K562 (cell line): ENCODE measurements around the gene DOCK3. TPM values are rescaled to one million over a fixed set of nuclear protein-coding genes. Genes with fewer than 3 reads are reported as not detected.

ENCODE experiments used
- ATAC-seq: fragments of 200-7000 bp; cut with Tn5 transposase; 3 replicates; pipeline ENCODE4 v1.9.1; 2020; ENCODE audit warnings: moderate library complexity
- BruUV-seq: library from RNA; stranded (reverse); fragments of 400-500 nt; replicated peaks from 2 replicates; lab custom pipeline; 2021; lab: Mats Ljungman, UMichigan
- CTCF ChIA-PET: fragments of 300-600 bp; formaldehyde crosslinking; extraction: SDS; loops from one replicate; lab custom pipeline; 2021; ENCODE audit warnings: low intra/inter-chr PET ratio; lab: Yijun Ruan, JAX
- POLR2A ChIA-PET: fragments of 300-600, 350-650 bp; sonication (Branson Sonifier 250); formaldehyde crosslinking; extraction: SDS; loops from one replicate; lab custom pipeline; 2021; ENCODE audit warnings: antibody characterized with exemption, inconsistent platforms; lab: Yijun Ruan, JAX
- DNase-seq, 4 experiments: peaks; one replicate each; pipeline versions ENCODE4 v3.0.0 to v3.0.0-alpha.2; 2011 to 2018; ENCODE audit warnings: low spot score in 3 of 4, mixed read lengths in 3 of 4; ENCODE audit errors: extremely low read depth in 1 of 4
- FAIRE-seq: peaks from 2 replicates; lab custom pipeline; 2011; peaks lifted over from hg19 to GRCh38; lab: Jason Lieb, UNC
- H2AFZ ChIP-seq: 2 replicates; pipeline ENCODE4 v1.6.0; 2011; ENCODE audit warnings: low read depth, low read length, control low read depth, inconsistent platforms
- H3K27ac ChIP-seq: fragments of 200-600 bp; 3 replicates; pipeline ENCODE4 v1.8.0; 2011; ENCODE audit warnings: low read depth, mild to moderate bottlenecking, control low read depth, inconsistent platforms, low read length, moderate library complexity, mixed read lengths; ENCODE audit errors: extremely low read depth
- H3K27me3 ChIP-seq, 2 experiments: fragments of 300-600 bp in 1 of 2; 2 replicates in 1 of 2; 3 replicates in 1 of 2; pipeline versions ENCODE4 v1.6.0 to v1.8.0; 2011; ENCODE audit warnings: inconsistent platforms in 2 of 2, low read length in 2 of 2, mild to moderate bottlenecking in 1 of 2, mixed read lengths in 1 of 2, moderate library complexity in 1 of 2; ENCODE audit not compliant: control insufficient read depth in 2 of 2, insufficient read depth in 2 of 2
- H3K36me3 ChIP-seq: fragments of 300-600 bp; 3 replicates; pipeline ENCODE4 v1.8.0; 2011; ENCODE audit warnings: mild to moderate bottlenecking, low read length, inconsistent platforms; ENCODE audit not compliant: control insufficient read depth, insufficient read depth
- H3K4me1 ChIP-seq, 2 experiments: fragments of 200-600 bp in 1 of 2; replicated peaks in 1 of 2; 2 replicates in 1 of 2; 3 replicates in 1 of 2; pipeline versions ENCODE4 v1.5.1 to v1.8.0; 2011; ENCODE audit warnings: inconsistent platforms in 2 of 2, low read length in 2 of 2, mild to moderate bottlenecking in 1 of 2, mixed read lengths in 1 of 2, moderate library complexity in 1 of 2; ENCODE audit not compliant: control insufficient read depth in 2 of 2, insufficient read depth in 2 of 2
- H3K4me2 ChIP-seq: 2 replicates; pipeline ENCODE4 v1.6.1; 2011; ENCODE audit warnings: low read length, control low read depth, inconsistent platforms, mixed read lengths; ENCODE audit not compliant: insufficient read depth
- H3K4me3 ChIP-seq: fragments of 200-600 bp; sonication (generic), shearing (Covaris generic); 2 replicates; pipeline ENCODE4 v1.5.1; 2016; ENCODE audit warnings: control low read depth, inconsistent platforms
- H3K79me2 ChIP-seq: fragments of 200-600 bp; 3 replicates; pipeline ENCODE4 v1.8.0; 2011; ENCODE audit warnings: low read length, inconsistent platforms; ENCODE audit not compliant: control insufficient read depth, insufficient read depth
- H3K9ac ChIP-seq, 2 experiments: 2 replicates each; pipeline versions ENCODE4 v1.6.0 to v1.6.1; 2011; ENCODE audit warnings: low read depth in 2 of 2, low read length in 2 of 2, control low read depth in 1 of 2, inconsistent platforms in 1 of 2, mild to moderate bottlenecking in 1 of 2, mixed read lengths in 1 of 2; ENCODE audit not compliant: insufficient read depth in 1 of 2
- H3K9me1 ChIP-seq: one replicate; pipeline ENCODE4 v1.6.0; 2011; ENCODE audit warnings: inconsistent platforms, mild to moderate bottlenecking, low read length, moderate library complexity; ENCODE audit not compliant: control insufficient read depth, insufficient read depth
- H3K9me3 ChIP-seq: replicated peaks from 2 replicates; pipeline ENCODE4 v1.5.1; 2011; ENCODE audit warnings: low read depth, low read length, inconsistent platforms; ENCODE audit not compliant: control insufficient read depth, insufficient read depth
- H4K20me1 ChIP-seq: replicated peaks from 2 replicates; pipeline ENCODE4 v1.6.1; 2011; ENCODE audit warnings: low read length, inconsistent platforms, mixed read lengths; ENCODE audit not compliant: control insufficient read depth, insufficient read depth
- BCOR ChIP-seq: fragments of 450-650 bp; IDR thresholded peaks from 2 replicates; pipeline ENCODE4 v1.6.1; 2016
- CEBPZ ChIP-seq: fragments of 150-350 bp; IDR thresholded peaks from 2 replicates; pipeline ENCODE4 v1.6.1; 2014; ENCODE audit warnings: low read depth, mild to moderate bottlenecking, low read length, borderline replicate concordance
- CHD2 ChIP-seq: IDR thresholded peaks from 2 replicates; pipeline ENCODE4 v1.6.1; 2011; ENCODE audit warnings: low read depth, low read length
- CXXC5 ChIP-seq: fragments of 250-450 bp; sonication (Bioruptor Pico); IDR thresholded peaks from 2 replicates; pipeline ENCODE4 v1.8.0; 2022; ENCODE audit warnings: inconsistent platforms, mild to moderate bottlenecking, moderate library complexity
- OTX1 ChIP-seq: fragments of 450-650 bp; formaldehyde crosslinking; IDR thresholded peaks from 2 replicates; pipeline ENCODE4 v1.4.0; 2022; ENCODE audit warnings: mild to moderate bottlenecking
- PBX2 ChIP-seq, 2 experiments: IDR thresholded peaks in 1 of 2; conservative IDR thresholded peaks in 1 of 2; 2 replicates each; pipeline ENCODE4 v1.6.1; 2016; ENCODE audit warnings: low read depth in 2 of 2, mild to moderate bottlenecking in 1 of 2, missing compliant biosample characterization in 1 of 2, missing genetic modification characterization in 1 of 2, moderate library complexity in 1 of 2
- PTRF ChIP-seq: fragments of 450-650 bp; IDR thresholded peaks from 2 replicates; pipeline ENCODE4 v1.6.1; 2016; ENCODE audit warnings: mild to moderate bottlenecking, missing genetic modification characterization, missing compliant biosample characterization
- SOX6 ChIP-seq: fragments of 450-650 bp; IDR thresholded peaks from 2 replicates; pipeline ENCODE4 v1.6.1; 2014; ENCODE audit warnings: mild to moderate bottlenecking
- SUPT5H ChIP-seq: fragments of 450-650 bp; IDR thresholded peaks from 2 replicates; pipeline ENCODE4 v1.6.1; 2016
- ZBTB7A ChIP-seq: IDR thresholded peaks from 2 replicates; pipeline ENCODE4 v1.6.1; 2011; ENCODE audit warnings: low read depth, mild to moderate bottlenecking, low read length, moderate library complexity, borderline replicate concordance; ENCODE audit not compliant: control insufficient read depth
- ZNF134 ChIP-seq: fragments of 250-450 bp; sonication (Bioruptor Pico); conservative IDR thresholded peaks from 2 replicates; pipeline ENCODE4 v1.4.0; 2020
- ZSCAN32 ChIP-seq: fragments of 450-650 bp; formaldehyde crosslinking; IDR thresholded peaks from 2 replicates; pipeline ENCODE4 v1.4.0; 2020; ENCODE audit warnings: mild to moderate bottlenecking, moderate library complexity
- WGBS: fragments of 100-300 bp; shearing (Covaris generic); methylation state at CpG from one replicate; pipeline ENCODE4 v1.1.6; 2016; ENCODE audit warnings: low coverage, mixed read lengths; ENCODE audit not compliant: insufficient coverage; ENCODE audit errors: missing lambda C conversion rate; 5-methylcytosine and 5-hydroxymethylcytosine counted together
- in situ Hi-C: fragments of 300-500 bp; cut with MboI; formaldehyde crosslinking; loops from 4 replicates; pipeline ENCODE4 v1.15.0; 2018; ENCODE audit warnings: inconsistent platforms, mixed read lengths
- intact Hi-C: fragments of 100-400 bp; cut with micrococcal nuclease; formaldehyde crosslinking; loops from 2 replicates; pipeline ENCODE4 v1.14.2; 2022
- polyA plus RNA-seq, 8 experiments: library from polyadenylated mRNA; depleted of rRNA in 4 of 8; stranded (reverse) in 5 of 8; unstranded in 3 of 8; fragments of >200 nt; fragmentation: Nextera tagmentation in 2 of 8; fragmentation: Illumina TruSeq in 1 of 8; extraction: Ambion mirVana in 2 of 8; extraction: Trizol in 1 of 8; gene quantifications; 2 replicates each; pipeline versions ENCODE4 v1.2.1 to v1.2.3, GENCODE V29; 2011 to 2014; ENCODE audit warnings: inconsistent platforms in 1 of 8, missing spikeins in 1 of 8
- total RNA-seq, 7 experiments: library from RNA; depleted of rRNA in 6 of 7; stranded (reverse); fragments of >200 nt in 6 of 7; fragmentation: Illumina TruSeq in 2 of 7; extraction: Trizol in 2 of 7; gene quantifications; 2 replicates each; pipeline versions ENCODE4 v1.2.1 to v1.2.3, GENCODE V29; 2011 to 2021; ENCODE audit warnings: low replicate concordance in 1 of 7

DOCK3 gene
- total and polyA plus RNA-seq, 9 of the 15 experiments (the other 6 are each of a cell fraction or from before 2014, with no cell fraction given), result under 0.01 to 0.03 (median 0.01) TPM; not detected in 4

- TF ChIP-seq CXXC5 (CRISPR knock-in tag), result peak; percentile 41
- TF ChIP-seq, all 486 proteins: peak for 10
Measured at GRCh38 chr3:50674349-50675178, at the start of gene DOCK3 (continued).

GRCh38 chr3:50625231-50626182, 49.2 kb upstream of the DOCK3 start:
- peaks cover 21% of the 10 kb centered on the region for H3K79me2 ChIP-seq
- no peaks in the 10 kb centered on the region for H3K27me3 ChIP-seq
- H3K4me2 ChIP-seq, result no peak overlapping the region
- no peak for TF ChIP-seq SUPT5H
- no peak for TF ChIP-seq ZBTB7A
- no peak for TF ChIP-seq BCOR
- TF ChIP-seq PTRF (tag), result no peak
- TF ChIP-seq SOX6, result no peak
- no peak for TF ChIP-seq ZNF134 (CRISPR knock-in tag)
- TF ChIP-seq OTX1 (CRISPR knock-in tag), result no peak
- TF ChIP-seq ZSCAN32 (CRISPR knock-in tag), result no peak
- no peak for TF ChIP-seq PBX2 (CRISPR knock-in tag; IDR thresholded peaks at IDR 0.05; ENCODE audit: low read depth)
- TF ChIP-seq PBX2 (tag; conservative IDR thresholded peaks at IDR 0.05; ENCODE audit: low read depth), result no peak
- TF ChIP-seq CHD2, result no peak
- TF ChIP-seq CEBPZ, result no peak

More at GRCh38 chr3:50625231-50626182, 49.2 kb upstream of the DOCK3 start:
- no TSS peak for BruUV-seq
- 73% methylated on average over 14 of the region's 18 CpGs for WGBS
- no peaks in the 10 kb centered on the region for H3K9me1 ChIP-seq
- H2AFZ ChIP-seq, result no peak overlapping the region
- ChIA-PET CTCF (no interaction called here), POLR2A (interaction anchor here (0.5 to 0.7 kb wide), 3 partner anchors 9 to 198 kb away, joined by 3 to 4 read pairs (median 3); no protein-coding TSS in a partner anchor)
- ATAC-seq, result no peak
- H3K27ac ChIP-seq, result no peak overlapping the region
- intact Hi-C loops, result no loop called here
- H4K20me1 ChIP-seq, result peaks cover 9% of the 10 kb centered on the region
- H3K4me3 ChIP-seq, result no peak overlapping the region
- in situ Hi-C loops, result loop anchor here (25.0 kb wide), 1 partner anchor 1062 kb away; no protein-coding TSS in a partner anchor
- peaks cover 0 to 4% of the 10 kb centered on the region in 2 experiments; a peak in 2 of 5 replicates for H3K4me1 ChIP-seq
- no peak for FAIRE-seq
- DNase-seq, result no peak
- H3K36me3 ChIP-seq, result peaks cover 49% of the 10 kb centered on the region; the same call in 2 of the 3 replicates
- H3K9me3 ChIP-seq, result no peaks in the 10 kb centered on the region
- H3K9ac ChIP-seq, result no peak overlapping the region
